ENCODE results near the gene PJA2.

- TF ChIP-seq BHLHE40 (IDR thresholded peaks at IDR 0.05; ENCODE audit: borderline replicate concordance) = no peak
- no peak for TF ChIP-seq FOXK2 (IDR thresholded peaks at IDR 0.05)
- no peak for TF ChIP-seq ZNF384 (IDR thresholded peaks at IDR 0.05)
- TF ChIP-seq LEF1 (IDR thresholded peaks at IDR 0.05; ENCODE audit: borderline replicate concordance) = no peak
- no peak for TF ChIP-seq SP1 (IDR thresholded peaks at IDR 0.05)
- no peak for TF ChIP-seq PKNOX1 (IDR thresholded peaks at IDR 0.05)
- no peak for TF ChIP-seq CTBP1 (IDR thresholded peaks at IDR 0.05; ENCODE audit: borderline replicate concordance)
Observed at GRCh38 chr5:109309326-109310063, 100.3 kb downstream of the PJA2 start.

Data from HEK293T (cell line).